Type B pancreatic cell (in vitro differentiated cells): ENCODE results near the gene COL9A2. TPM values are rescaled to one million over a fixed set of nuclear protein-coding genes. Genes with fewer than 3 reads are reported as not detected.

Source experiments
- DNase-seq: peaks from one replicate; pipeline ENCODE4 v3.0.0; 2021; ENCODE audit warnings: mixed read lengths; ENCODE audit not compliant: unreplicated experiment; ENCODE audit errors: extremely low spot score
- H3K27ac Mint-ChIP-seq: 2 replicates; pipeline ENCODE4 v1.8.0; 2021; ENCODE audit warnings: mild to moderate bottlenecking, mixed read lengths
- H3K27me3 Mint-ChIP-seq: 2 replicates; pipeline ENCODE4 v1.8.0; 2021; ENCODE audit warnings: mixed read lengths
- H3K36me3 Mint-ChIP-seq: 2 replicates; pipeline ENCODE4 v1.8.0; 2021; ENCODE audit warnings: mixed read lengths
- H3K4me1 Mint-ChIP-seq: one replicate; pipeline ENCODE4 v1.8.0; 2021; ENCODE audit warnings: mixed read lengths; ENCODE audit not compliant: unreplicated experiment
- H3K4me3 Mint-ChIP-seq: 2 replicates; pipeline ENCODE4 v1.8.0; 2021; ENCODE audit warnings: mild to moderate bottlenecking, mixed read lengths
- H3K9me3 Mint-ChIP-seq: 2 replicates; pipeline ENCODE4 v1.8.0; 2021; ENCODE audit warnings: mixed read lengths
- CTCF ChIP-seq: fragments of 200-600 bp; sonication (generic); conservative IDR thresholded peaks from 2 replicates; pipeline ENCODE4 v1.5.0; 2021; ENCODE audit warnings: antibody characterized with exemption, mild to moderate bottlenecking
- total RNA-seq: library from RNA; stranded (reverse); gene quantifications from 2 replicates; pipeline ENCODE4 v1.2.1, GENCODE V29; 2021; ENCODE audit warnings: low replicate concordance

The COL9A2 gene
- total RNA-seq, 1 donor from 2014 or later = 19.8 TPM

- TF ChIP-seq CTCF = no peak
- Mint-ChIP-seq H3K36me3 (peaks cover 7% of the 10 kb centered on the region), H3K4me3 (peak overlapping the region; percentile 97), H3K4me1 (peaks cover 20% of the 10 kb centered on the region), H3K27me3 (no peaks in the 10 kb centered on the region), H3K27ac (peak overlapping the region; percentile 99), H3K9me3 (no peaks in the 10 kb centered on the region)
- DNase-seq = no peak
These were observed 60.5 kb downstream of the COL9A2 start for GRCh38 chr1:40256401-40257084.

GRCh38 chr1:40255231-40255630 lies 61.9 kb downstream of the COL9A2 start:
- H3K27ac Mint-ChIP-seq = no peak overlapping the region
- H3K9me3 Mint-ChIP-seq = no peaks in the 10 kb centered on the region
- H3K4me3 Mint-ChIP-seq = no peak overlapping the region
- no peak for TF ChIP-seq CTCF
- DNase-seq = no peak
- no peaks in the 10 kb centered on the region for H3K27me3 Mint-ChIP-seq
- no peaks in the 10 kb centered on the region for H3K36me3 Mint-ChIP-seq
- peaks cover 13% of the 10 kb centered on the region for H3K4me1 Mint-ChIP-seq

DNA sequence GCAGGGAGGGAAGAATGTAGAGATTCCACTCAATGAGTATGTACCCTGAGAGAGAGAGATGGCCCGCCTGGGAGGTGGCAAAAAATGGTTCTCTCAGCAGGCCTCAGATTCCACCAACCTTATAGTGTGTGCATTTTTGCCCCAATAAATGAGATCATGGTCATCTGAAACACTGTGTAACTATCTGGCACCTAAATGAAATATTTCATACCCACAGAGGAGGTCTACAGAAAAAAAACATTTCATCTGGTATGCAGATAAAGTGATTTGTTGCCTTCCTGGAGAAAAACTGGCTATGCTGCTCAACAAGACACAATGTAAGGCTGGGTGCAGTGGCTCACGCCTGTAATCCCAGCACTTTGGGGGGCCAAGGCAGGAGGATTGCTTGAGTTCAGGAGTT lies 64.5 kb downstream of the COL9A2 start:
- no peaks in the 10 kb centered on the region for H3K27me3 Mint-ChIP-seq
- no peaks in the 10 kb centered on the region for H3K36me3 Mint-ChIP-seq
- no peak overlapping the region for H3K27ac Mint-ChIP-seq
- H3K4me3 Mint-ChIP-seq = no peak overlapping the region
- H3K9me3 Mint-ChIP-seq = no peaks in the 10 kb centered on the region
- H3K4me1 Mint-ChIP-seq = peaks cover 6% of the 10 kb centered on the region
- TF ChIP-seq CTCF = no peak
- no peak for DNase-seq

- no peaks in the 10 kb centered on the region for H3K36me3 Mint-ChIP-seq
- no peaks in the 10 kb centered on the region for H3K27me3 Mint-ChIP-seq
- no peak overlapping the region for H3K4me3 Mint-ChIP-seq
- no peak for DNase-seq
- H3K4me1 Mint-ChIP-seq = peaks cover 2% of the 10 kb centered on the region
- TF ChIP-seq CTCF = no peak
- no peak overlapping the region for H3K27ac Mint-ChIP-seq
- no peaks in the 10 kb centered on the region for H3K9me3 Mint-ChIP-seq
These were observed 65.6 kb downstream of the COL9A2 start for GRCh38 chr1:40251456-40251855.

Other genes with a start within 250 kb of the COL9A2 start
- gene PPT1, start 220.0 kb downstream of the COL9A2 start, total RNA-seq = 73.6 and 79.6 TPM in 2 replicates
- 18.1 and 21.4 TPM in 2 replicates for gene RLF, start 155.9 kb downstream of the COL9A2 start, total RNA-seq
- not detected in 2 replicates for gene TMCO2, start 69.3 kb downstream of the COL9A2 start, total RNA-seq
- 34.1 and 39.3 TPM in 2 replicates for gene ZMPSTE24, start 59.0 kb downstream of the COL9A2 start, total RNA-seq
- 16.8 and 20.9 TPM in 2 replicates for gene SMAP2, start 56.4 kb upstream of the COL9A2 start, total RNA-seq
- 3.2 and 9.5 TPM in 2 replicates for gene ZFP69B, start 133.2 kb upstream of the COL9A2 start, total RNA-seq
- 2.2 and 5.1 TPM in 2 replicates for gene ZFP69, start 160.0 kb upstream of the COL9A2 start, total RNA-seq
- gene EXO5, start 191.5 kb upstream of the COL9A2 start, total RNA-seq = 10.9 and 14.3 TPM in 2 replicates
- gene ZNF684, start 214.4 kb upstream of the COL9A2 start, total RNA-seq = 3.1 and 3.3 TPM in 2 replicates